K562 (cell line): ENCODE measurements around the gene RAPGEFL1. TPM values are rescaled to one million over a fixed set of nuclear protein-coding genes. Genes with fewer than 3 reads are reported as not detected.
A peak's percentile ranks its signal among the peaks of the same experiment; 100 is the strongest.

Experiments
- ATAC-seq: fragments of 200-7000 bp; cut with Tn5 transposase; 3 replicates; pipeline ENCODE4 v1.9.1; 2020; ENCODE audit warnings: moderate library complexity
- Bru-seq: library from RNA; stranded (reverse); fragments of 400-500 nt; gene quantifications from one replicate; lab custom pipeline; 2021; lab: Mats Ljungman, UMichigan
- BruChase-seq, 2 experiments: library from RNA; stranded (reverse); fragments of 400-500 nt; gene quantifications; one replicate each; lab custom pipeline; 2021; lab: Mats Ljungman, UMichigan
- BruUV-seq: library from RNA; stranded (reverse); fragments of 400-500 nt; replicated peaks from 2 replicates; lab custom pipeline; 2021; lab: Mats Ljungman, UMichigan
- CTCF ChIA-PET: fragments of 300-600 bp; formaldehyde crosslinking; extraction: SDS; loops from one replicate; lab custom pipeline; 2021; ENCODE audit warnings: low intra/inter-chr PET ratio; lab: Yijun Ruan, JAX
- POLR2A ChIA-PET: fragments of 300-600, 350-650 bp; sonication (Branson Sonifier 250); formaldehyde crosslinking; extraction: SDS; loops from one replicate; lab custom pipeline; 2021; ENCODE audit warnings: antibody characterized with exemption, inconsistent platforms; lab: Yijun Ruan, JAX
- DNase-seq, 4 experiments: peaks; one replicate each; pipeline versions ENCODE4 v3.0.0 to v3.0.0-alpha.2; 2011 to 2018; ENCODE audit warnings: low spot score in 3 of 4, mixed read lengths in 3 of 4; ENCODE audit errors: extremely low read depth in 1 of 4
- FAIRE-seq: peaks from 2 replicates; lab custom pipeline; 2011; peaks lifted over from hg19 to GRCh38; lab: Jason Lieb, UNC
- H2AFZ ChIP-seq: 2 replicates; pipeline ENCODE4 v1.6.0; 2011; ENCODE audit warnings: low read depth, low read length, control low read depth, inconsistent platforms
- H3K27ac ChIP-seq: fragments of 200-600 bp; 3 replicates; pipeline ENCODE4 v1.8.0; 2011; ENCODE audit warnings: low read depth, mild to moderate bottlenecking, control low read depth, inconsistent platforms, low read length, moderate library complexity, mixed read lengths; ENCODE audit errors: extremely low read depth
- H3K27me3 ChIP-seq, 2 experiments: fragments of 300-600 bp in 1 of 2; 2 replicates in 1 of 2; 3 replicates in 1 of 2; pipeline versions ENCODE4 v1.6.0 to v1.8.0; 2011; ENCODE audit warnings: inconsistent platforms in 2 of 2, low read length in 2 of 2, mild to moderate bottlenecking in 1 of 2, mixed read lengths in 1 of 2, moderate library complexity in 1 of 2; ENCODE audit not compliant: control insufficient read depth in 2 of 2, insufficient read depth in 2 of 2
- H3K36me3 ChIP-seq: fragments of 300-600 bp; 3 replicates; pipeline ENCODE4 v1.8.0; 2011; ENCODE audit warnings: mild to moderate bottlenecking, low read length, inconsistent platforms; ENCODE audit not compliant: control insufficient read depth, insufficient read depth
- H3K4me1 ChIP-seq, 2 experiments: fragments of 200-600 bp in 1 of 2; replicated peaks in 1 of 2; 2 replicates in 1 of 2; 3 replicates in 1 of 2; pipeline versions ENCODE4 v1.5.1 to v1.8.0; 2011; ENCODE audit warnings: inconsistent platforms in 2 of 2, low read length in 2 of 2, mild to moderate bottlenecking in 1 of 2, mixed read lengths in 1 of 2, moderate library complexity in 1 of 2; ENCODE audit not compliant: control insufficient read depth in 2 of 2, insufficient read depth in 2 of 2
- H3K4me2 ChIP-seq: 2 replicates; pipeline ENCODE4 v1.6.1; 2011; ENCODE audit warnings: low read length, control low read depth, inconsistent platforms, mixed read lengths; ENCODE audit not compliant: insufficient read depth
- H3K4me3 ChIP-seq: fragments of 200-600 bp; sonication (generic), shearing (Covaris generic); 2 replicates; pipeline ENCODE4 v1.5.1; 2016; ENCODE audit warnings: control low read depth, inconsistent platforms
- H3K79me2 ChIP-seq: fragments of 200-600 bp; 3 replicates; pipeline ENCODE4 v1.8.0; 2011; ENCODE audit warnings: low read length, inconsistent platforms; ENCODE audit not compliant: control insufficient read depth, insufficient read depth
- H3K9ac ChIP-seq, 2 experiments: 2 replicates each; pipeline versions ENCODE4 v1.6.0 to v1.6.1; 2011; ENCODE audit warnings: low read depth in 2 of 2, low read length in 2 of 2, control low read depth in 1 of 2, inconsistent platforms in 1 of 2, mild to moderate bottlenecking in 1 of 2, mixed read lengths in 1 of 2; ENCODE audit not compliant: insufficient read depth in 1 of 2
- H3K9me1 ChIP-seq: one replicate; pipeline ENCODE4 v1.6.0; 2011; ENCODE audit warnings: inconsistent platforms, mild to moderate bottlenecking, low read length, moderate library complexity; ENCODE audit not compliant: control insufficient read depth, insufficient read depth
- H3K9me3 ChIP-seq: replicated peaks from 2 replicates; pipeline ENCODE4 v1.5.1; 2011; ENCODE audit warnings: low read depth, low read length, inconsistent platforms; ENCODE audit not compliant: control insufficient read depth, insufficient read depth
- H4K20me1 ChIP-seq: replicated peaks from 2 replicates; pipeline ENCODE4 v1.6.1; 2011; ENCODE audit warnings: low read length, inconsistent platforms, mixed read lengths; ENCODE audit not compliant: control insufficient read depth, insufficient read depth
- CCNT2 ChIP-seq: IDR thresholded peaks from 2 replicates; pipeline ENCODE4 v1.6.1; 2011; ENCODE audit warnings: borderline replicate concordance, low read depth, mild to moderate bottlenecking, moderate library complexity, mixed read lengths, low read length; ENCODE audit not compliant: insufficient read length; ENCODE audit errors: extremely low read depth
- DDX20 ChIP-seq: fragments of 450-650 bp; IDR thresholded peaks from 2 replicates; pipeline ENCODE4 v1.6.1; 2016; ENCODE audit warnings: missing genetic modification characterization, low read depth, mild to moderate bottlenecking, missing compliant biosample characterization, moderate library complexity
- FOXA3 ChIP-seq, 2 experiments: fragments of 450-650 bp in 1 of 2; sonication (generic) in 1 of 2; formaldehyde crosslinking; IDR thresholded peaks in 1 of 2; conservative IDR thresholded peaks in 1 of 2; 2 replicates each; pipeline versions ENCODE4 v1.4.0 to v1.8.0; 2020 to 2022; ENCODE audit warnings: mild to moderate bottlenecking in 2 of 2, missing genetic modification reagents in 1 of 2
- HINFP ChIP-seq: fragments of 450-650 bp; conservative IDR thresholded peaks from 2 replicates; pipeline ENCODE4 v1.6.1; 2016; ENCODE audit warnings: missing genetic modification characterization, low read depth, mild to moderate bottlenecking, control low read depth, missing compliant biosample characterization
- MBD1 ChIP-seq: fragments of 250-450 bp; sonication (Bioruptor Pico); IDR thresholded peaks from 2 replicates; pipeline ENCODE4 v1.8.0; 2022; ENCODE audit warnings: inconsistent platforms
- RNF2 ChIP-seq: sonication (generic); IDR thresholded peaks from 2 replicates; pipeline ENCODE4 v1.6.1; 2016
- SFPQ ChIP-seq: fragments of 200-400 bp; formaldehyde crosslinking; IDR thresholded peaks from 2 replicates; pipeline ENCODE4 v1.6.1; 2017; ENCODE audit warnings: mild to moderate bottlenecking, low read depth, low read length, moderate library complexity
- THRAP3 ChIP-seq: fragments of 450-650 bp; IDR thresholded peaks from 2 replicates; pipeline ENCODE4 v1.6.1; 2016; ENCODE audit warnings: mild to moderate bottlenecking, inconsistent platforms, borderline replicate concordance
- ZBTB7A ChIP-seq: IDR thresholded peaks from 2 replicates; pipeline ENCODE4 v1.6.1; 2011; ENCODE audit warnings: low read depth, mild to moderate bottlenecking, low read length, moderate library complexity, borderline replicate concordance; ENCODE audit not compliant: control insufficient read depth
- ZNF3 ChIP-seq: fragments of 250-450 bp; sonication (Bioruptor Pico); IDR thresholded peaks from 2 replicates; pipeline ENCODE4 v1.5.0; 2021; ENCODE audit warnings: mild to moderate bottlenecking, moderate library complexity
- WGBS: fragments of 100-300 bp; shearing (Covaris generic); methylation state at CpG from one replicate; pipeline ENCODE4 v1.1.6; 2016; ENCODE audit warnings: low coverage, mixed read lengths; ENCODE audit not compliant: insufficient coverage; ENCODE audit errors: missing lambda C conversion rate; 5-methylcytosine and 5-hydroxymethylcytosine counted together
- in situ Hi-C: fragments of 300-500 bp; cut with MboI; formaldehyde crosslinking; loops from 4 replicates; pipeline ENCODE4 v1.15.0; 2018; ENCODE audit warnings: inconsistent platforms, mixed read lengths
- intact Hi-C: fragments of 100-400 bp; cut with micrococcal nuclease; formaldehyde crosslinking; loops from 2 replicates; pipeline ENCODE4 v1.14.2; 2022
- long read RNA-seq, 3 experiments: library from polyadenylated mRNA in 2 of 3; library from RNA in 1 of 3; unstranded in 2 of 3; stranded (forward) in 1 of 3; transcript quantifications; one replicate each; pipeline ENCODE4 v2.0.0, GENCODE V29; 2019 to 2022
- polyA minus RNA-seq, 3 experiments: library from RNA; depleted of rRNA, polyadenylated mRNA; stranded (reverse); fragments of >200 nt; gene quantifications; 2 replicates each; pipeline ENCODE4 v1.2.3, GENCODE V29; 2011
- polyA plus RNA-seq, 8 experiments: library from polyadenylated mRNA; depleted of rRNA in 4 of 8; stranded (reverse) in 5 of 8; unstranded in 3 of 8; fragments of >200 nt; fragmentation: Nextera tagmentation in 2 of 8; fragmentation: Illumina TruSeq in 1 of 8; extraction: Ambion mirVana in 2 of 8; extraction: Trizol in 1 of 8; gene quantifications; 2 replicates each; pipeline versions ENCODE4 v1.2.1 to v1.2.3, GENCODE V29; 2011 to 2014; ENCODE audit warnings: inconsistent platforms in 1 of 8, missing spikeins in 1 of 8
- total RNA-seq, 7 experiments: library from RNA; depleted of rRNA in 6 of 7; stranded (reverse); fragments of >200 nt in 6 of 7; fragmentation: Illumina TruSeq in 2 of 7; extraction: Trizol in 2 of 7; gene quantifications; 2 replicates each; pipeline versions ENCODE4 v1.2.1 to v1.2.3, GENCODE V29; 2011 to 2021; ENCODE audit warnings: low replicate concordance in 1 of 7

Gene RAPGEFL1
- 22.1 and 46.9 TPM in 2 replicates for total RNA-seq (2011; cell fraction: chromatin; rRNA removed; ENCODE audit: low replicate concordance)
- total RNA-seq (2011; cell fraction: nucleolus; rRNA removed), result 18.2 and 24.0 TPM in 2 replicates
- total RNA-seq (2011; cell fraction: nucleoplasm; rRNA removed), result 17.4 and 20.8 TPM in 2 replicates
- total RNA-seq (2014; rRNA removed) (1.8 and 2.1 TPM in 2 replicates), total RNA-seq (2014; rRNA removed; fragmentation: Illumina TruSeq; extraction: Trizol) (1.5 and 1.6 TPM in 2 replicates), total RNA-seq (2015; rRNA removed; fragmentation: Illumina TruSeq; extraction: Trizol) (1.5 and 1.8 TPM in 2 replicates), total RNA-seq (2021) (3.6 and 4.1 TPM in 2 replicates), polyA plus RNA-seq (2011; rRNA removed) (2.4 and 2.9 TPM in 2 replicates), polyA plus RNA-seq (2014; fragmentation: Illumina TruSeq; extraction: Trizol) (1.9 and 2.8 TPM in 2 replicates), polyA plus RNA-seq (2014; fragmentation: Nextera tagmentation; extraction: Ambion mirVana) (under 1 TPM; 0.18 to 0.50 TPM), polyA plus RNA-seq (2014; rRNA removed) (2.2 and 2.6 TPM in 2 replicates), polyA minus RNA-seq (2011; rRNA and poly(A)+ RNA removed) (1.9 and 2.9 TPM in 2 replicates), Bru-seq, nascent RNA (percentile 47 among the genes with signal in this experiment), BruChase-seq, experiment 1, labeled RNA remaining after a 2-hour chase (percentile 42 among the genes with signal in this experiment), BruChase-seq, experiment 2, labeled RNA remaining after a 6-hour chase (percentile 45 among the genes with signal in this experiment)
- 1.4 and 4.0 TPM in 2 replicates for polyA plus RNA-seq (2011; cell fraction: cytosol; rRNA removed)
- polyA plus RNA-seq (2011; cell fraction: nucleus; rRNA removed), result 9.7 and 22.8 TPM in 2 replicates
- polyA plus RNA-seq (2012), result 2.0 and 2.5 TPM in 2 replicates
- 2.1 and 4.2 TPM in 2 replicates for polyA minus RNA-seq (2011; cell fraction: cytosol; rRNA and poly(A)+ RNA removed)
- polyA minus RNA-seq (2011; cell fraction: nucleus; rRNA and poly(A)+ RNA removed), result 4.2 and 7.1 TPM in 2 replicates
- long read RNA-seq, experiment 1, partial matches to known transcripts, result 0 of 4 reads
- long read RNA-seq, experiment 1, other reads (novel, unspliced or antisense), result 4 of 4 reads
- long read RNA-seq, experiment 2, partial matches to known transcripts, result 3 of 5 reads
- long read RNA-seq, experiment 2, other reads (novel, unspliced or antisense), result 2 of 5 reads
- long read RNA-seq, experiment 3, result 0 reads

GRCh38 chr17:40177275-40177874, at the start of gene RAPGEFL1:
TSS of gene RAPGEFL1 (plus strand) at chr17:40177470. CDS start at chr17:40177862, 392 bp downstream.
- Histone ChIP-seq H3K4me2 (peak within 1 kb of the TSS; percentile 60), H2AFZ (peak within 1 kb of the TSS; percentile 89), H3K27ac (peak within 1 kb of the TSS; percentile 56; the same call in 2 of the 3 replicates), H3K4me1 (peaks cover 10 to 28% of the 10 kb centered on the region in 2 experiments; a peak in 4 of 5 replicates), H3K36me3 (peaks cover 20% of the 10 kb centered on the region; the same call in 2 of the 3 replicates), H4K20me1 (no peaks in the 10 kb centered on the region), H3K4me3 (peak within 1 kb of the TSS; percentile 49), H3K27me3 (no peaks in the 10 kb centered on the region), H3K9me3 (no peaks in the 10 kb centered on the region), H3K9me1 (peaks cover 5% of the 10 kb centered on the region), H3K79me2 (no peaks in the 10 kb centered on the region), H3K9ac (peak within 1 kb of the TSS; percentile 44 to 94)
- FAIRE-seq, result peak; percentile 86
- peak; percentile 88 to 97 (median 94) for DNase-seq
- in situ Hi-C loops, result no loop called here
- no TSS peak for BruUV-seq
- whole genome bisulfite sequencing, result 1% methylated on average over 31 of the region's 57 CpGs
- ATAC-seq, result peak; percentile 97
- intact Hi-C loops, result no loop called here
- POLR2A ChIA-PET, result interaction anchor here (0.6 kb wide), 1 partner anchor 16 kb away, joined by 3 read pairs; no protein-coding TSS in a partner anchor
- CTCF ChIA-PET, result no interaction called here
- peak; percentile 58; the same call in 1 of the 2 replicates for TF ChIP-seq RNF2
- peak; percentile 34; the same call in 1 of the 2 replicates for TF ChIP-seq ZBTB7A
- no peak for TF ChIP-seq ZNF3
- TF ChIP-seq HINFP, result no peak
- TF ChIP-seq THRAP3, result no peak
- TF ChIP-seq CCNT2, result peak; percentile 30
- TF ChIP-seq FOXA3 (CRISPR knock-in tag; conservative IDR thresholded peaks at IDR 0.05 in 1 of 2, IDR thresholded peaks at IDR 0.05 in 1 of 2), result 0 out of 4 replicates have a peak, but pooled peaks of 1 of the 2 experiments have one; percentile 16
- no peak for TF ChIP-seq MBD1
- TF ChIP-seq DDX20 (tag), result no peak
- no peak for TF ChIP-seq SFPQ
